ENCODE data around the gene SRGN. TPM values are rescaled to one million over a fixed set of nuclear protein-coding genes. Genes with fewer than 3 reads are reported as not detected.

The SRGN gene
- total and polyA plus RNA-seq, 11 donors, result 28.8 to 214 (median 54.7) TPM

DNA sequence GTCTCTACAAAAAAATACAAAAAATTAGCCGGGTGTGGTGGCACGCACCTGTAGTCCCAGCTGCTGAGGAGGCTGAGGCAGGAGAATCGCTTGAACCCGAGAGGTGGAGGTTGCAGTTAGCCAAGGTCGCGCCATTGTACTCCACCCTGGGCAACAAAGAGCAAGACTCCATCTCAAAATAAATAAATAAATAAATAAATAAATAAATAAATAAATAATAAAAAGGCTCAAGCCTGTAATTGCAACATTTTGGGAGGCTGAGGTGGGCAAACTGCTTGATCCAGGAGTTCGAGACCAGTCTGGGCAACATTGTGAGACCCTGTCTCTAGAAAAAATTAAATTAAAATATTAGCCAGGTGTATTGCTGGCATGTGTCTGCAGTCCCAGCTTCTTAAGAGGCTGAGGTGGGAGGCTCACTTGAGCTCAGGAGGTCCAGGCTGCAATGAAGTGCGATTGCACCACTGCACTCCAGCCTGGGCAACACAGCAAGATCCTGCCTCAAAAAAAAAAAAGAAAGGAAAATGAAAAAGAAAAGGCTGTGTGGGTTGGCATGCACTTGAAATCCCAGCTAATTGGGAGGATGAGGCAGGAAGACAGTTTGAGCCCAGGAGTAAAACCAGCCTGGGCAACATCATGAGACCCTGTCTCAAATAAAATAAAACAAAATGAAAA lies 27.6 kb upstream of the SRGN start:
- Histone ChIP-seq H3K27me3 (no peaks in the 10 kb centered on the region), H3K4me3 (no peak overlapping the region), H3K9me3 (no peaks in the 10 kb centered on the region), H3K27ac (peak overlapping the region; percentile 82 to 99 (median 90)), H3K36me3 (no peaks in the 10 kb centered on the region), H3K4me1 (peaks cover 8 to 96% (median 35%) of the 10 kb centered on the region in 12 donors)
- intact Hi-C loops (cut with DNase I), result loop anchor here in 3 of 10 donors (2.0 kb wide), 2 partner anchors 27 to 29 kb away; partner anchors contain the start of gene SRGN (in 2 of the 3)
- TF ChIP-seq, protein P1, sequence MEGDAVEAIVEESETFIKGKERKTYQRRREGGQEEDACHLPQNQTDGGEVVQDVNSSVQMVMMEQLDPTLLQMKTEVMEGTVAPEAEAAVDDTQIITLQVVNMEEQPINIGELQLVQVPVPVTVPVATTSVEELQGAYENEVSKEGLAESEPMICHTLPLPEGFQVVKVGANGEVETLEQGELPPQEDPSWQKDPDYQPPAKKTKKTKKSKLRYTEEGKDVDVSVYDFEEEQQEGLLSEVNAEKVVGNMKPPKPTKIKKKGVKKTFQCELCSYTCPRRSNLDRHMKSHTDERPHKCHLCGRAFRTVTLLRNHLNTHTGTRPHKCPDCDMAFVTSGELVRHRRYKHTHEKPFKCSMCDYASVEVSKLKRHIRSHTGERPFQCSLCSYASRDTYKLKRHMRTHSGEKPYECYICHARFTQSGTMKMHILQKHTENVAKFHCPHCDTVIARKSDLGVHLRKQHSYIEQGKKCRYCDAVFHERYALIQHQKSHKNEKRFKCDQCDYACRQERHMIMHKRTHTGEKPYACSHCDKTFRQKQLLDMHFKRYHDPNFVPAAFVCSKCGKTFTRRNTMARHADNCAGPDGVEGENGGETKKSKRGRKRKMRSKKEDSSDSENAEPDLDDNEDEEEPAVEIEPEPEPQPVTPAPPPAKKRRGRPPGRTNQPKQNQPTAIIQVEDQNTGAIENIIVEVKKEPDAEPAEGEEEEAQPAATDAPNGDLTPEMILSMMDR (IDR thresholded peaks at IDR 0.05), result no peak
- no peak for TF ChIP-seq POLR2A (IDR thresholded peaks at IDR 0.05)
- 95 to 97% (median 96%) methylated on average over 8 of the region's 8 CpGs for WGBS, 4 donors
- DNase-seq (no peak), ATAC-seq (no peak)

DNA sequence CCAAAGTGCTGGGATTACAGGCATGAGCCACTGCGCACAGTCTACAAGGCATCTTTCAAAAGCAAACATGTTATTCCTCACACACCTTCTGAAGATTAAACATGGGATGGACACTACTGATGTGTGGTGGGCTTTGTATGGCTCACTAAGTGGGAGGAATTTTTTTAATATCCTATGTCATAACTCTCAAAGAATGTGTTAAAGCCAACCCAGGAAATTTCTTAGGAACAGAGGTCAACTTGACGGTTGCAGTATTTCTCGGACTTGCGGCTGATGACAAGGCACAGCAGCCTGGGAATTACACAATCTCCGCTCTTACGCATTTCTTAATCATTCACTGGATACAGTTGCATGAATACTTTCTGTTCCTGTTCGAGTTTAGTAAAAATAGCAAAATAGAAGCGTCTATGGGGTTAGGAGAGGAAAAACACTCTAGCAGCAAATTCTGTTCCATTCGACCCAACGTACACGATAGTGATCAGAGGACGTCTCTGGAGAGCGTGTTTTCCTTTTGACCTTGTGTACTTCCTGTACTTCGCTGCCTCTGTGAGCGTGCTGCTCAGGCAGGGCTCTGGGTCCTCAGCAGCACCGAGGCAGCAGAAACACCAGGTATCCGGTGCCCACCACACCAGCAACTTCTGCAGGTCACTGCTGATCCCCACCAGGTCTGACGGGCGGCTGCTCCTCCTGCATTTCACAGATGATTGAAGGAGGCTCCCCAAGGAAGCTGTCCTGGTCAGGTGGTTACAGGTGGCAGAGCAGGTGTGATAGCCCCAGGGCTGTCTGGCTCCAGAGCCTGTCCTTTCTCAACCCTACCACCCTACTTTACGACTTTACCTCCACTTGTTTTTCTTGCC lies 26.4 kb upstream of the SRGN start:
- H3K27me3 ChIP-seq, result no peaks in the 10 kb centered on the region
- DNase-seq (peak; percentile 64 to 77 (median 67)), ATAC-seq (peak; percentile 84 to 92 (median 88))
- H3K4me1 ChIP-seq, result peaks cover 8 to 96% (median 38%) of the 10 kb centered on the region in 12 donors
- peak overlapping the region in 9 of 12 donors; percentile 0 to 49 (median 25) for H3K4me3 ChIP-seq
- intact Hi-C loops (cut with DNase I), result loop anchor here in 3 of 10 donors (2.0 kb wide), 2 partner anchors 25 to 27 kb away; partner anchors contain the start of gene SRGN (in 2 of the 3)
- 36 to 53% (median 38%) methylated on average over 17 to 20 of the region's 20 CpGs for WGBS, 4 donors
- H3K36me3 ChIP-seq, result no peaks in the 10 kb centered on the region
- peak overlapping the region; percentile 82 to 99 (median 90) for H3K27ac ChIP-seq
- no peaks in the 10 kb centered on the region for H3K9me3 ChIP-seq
- TF ChIP-seq, protein P1 (IDR thresholded peaks at IDR 0.05), result no peak
- peak in 1 of 2 donors; percentile 15 for TF ChIP-seq POLR2A (IDR thresholded peaks at IDR 0.05)

DNA sequence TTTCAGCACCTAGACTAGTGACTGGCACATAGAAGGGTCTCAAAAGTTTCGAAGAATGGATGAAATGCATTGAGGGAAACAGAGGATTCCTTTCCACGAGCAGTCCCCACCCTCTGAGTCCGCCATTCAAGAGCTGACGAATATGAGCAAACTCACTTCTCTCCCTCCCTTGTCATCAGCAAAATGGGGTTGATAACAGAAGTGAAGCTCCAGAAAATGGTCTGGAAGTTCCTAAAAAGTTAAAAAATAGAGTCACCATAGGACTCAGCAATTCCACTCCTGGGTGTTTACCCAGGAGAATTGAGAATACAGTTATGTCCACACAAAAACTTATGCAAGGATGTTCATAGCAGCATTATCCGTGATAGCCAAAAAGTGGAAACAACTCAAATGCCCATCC lies 25.0 kb upstream of the SRGN start:
- no peaks in the 10 kb centered on the region for H3K27me3 ChIP-seq
- H3K9me3 ChIP-seq, result no peaks in the 10 kb centered on the region
- H3K4me3 ChIP-seq, result no peak overlapping the region

More for the DNA sequence above, 25.0 kb upstream of the SRGN start:
- Histone ChIP-seq H3K27ac (peak overlapping the region in 11 of 12 donors; percentile 87 to 99 (median 92)), H3K36me3 (no peaks in the 10 kb centered on the region), H3K4me1 (peaks cover 7 to 83% (median 26%) of the 10 kb centered on the region in 12 donors)
- TF ChIP-seq POLR2A (IDR thresholded peaks at IDR 0.05), result no peak
- TF ChIP-seq, protein P1 (IDR thresholded peaks at IDR 0.05), result no peak
- DNase-seq, result no peak
- ATAC-seq, result no peak
- intact Hi-C loops (cut with DNase I), result no loop called here
- WGBS, 4 donors, result 84 to 91% (median 89%) methylated on average over 5 of the region's 5 CpGs

Measured in heart left ventricle (tissue), 16 donors.